GM21390 (cell line): ENCODE results near the gene AP5Z1.

Source experiments
- ATAC-seq: cut with Tn5 transposase; IDR thresholded peaks from one replicate; pipeline ENCODE4 v1.9.1; 2021; ENCODE audit not compliant: unreplicated experiment

Gene AP5Z1

DNA sequence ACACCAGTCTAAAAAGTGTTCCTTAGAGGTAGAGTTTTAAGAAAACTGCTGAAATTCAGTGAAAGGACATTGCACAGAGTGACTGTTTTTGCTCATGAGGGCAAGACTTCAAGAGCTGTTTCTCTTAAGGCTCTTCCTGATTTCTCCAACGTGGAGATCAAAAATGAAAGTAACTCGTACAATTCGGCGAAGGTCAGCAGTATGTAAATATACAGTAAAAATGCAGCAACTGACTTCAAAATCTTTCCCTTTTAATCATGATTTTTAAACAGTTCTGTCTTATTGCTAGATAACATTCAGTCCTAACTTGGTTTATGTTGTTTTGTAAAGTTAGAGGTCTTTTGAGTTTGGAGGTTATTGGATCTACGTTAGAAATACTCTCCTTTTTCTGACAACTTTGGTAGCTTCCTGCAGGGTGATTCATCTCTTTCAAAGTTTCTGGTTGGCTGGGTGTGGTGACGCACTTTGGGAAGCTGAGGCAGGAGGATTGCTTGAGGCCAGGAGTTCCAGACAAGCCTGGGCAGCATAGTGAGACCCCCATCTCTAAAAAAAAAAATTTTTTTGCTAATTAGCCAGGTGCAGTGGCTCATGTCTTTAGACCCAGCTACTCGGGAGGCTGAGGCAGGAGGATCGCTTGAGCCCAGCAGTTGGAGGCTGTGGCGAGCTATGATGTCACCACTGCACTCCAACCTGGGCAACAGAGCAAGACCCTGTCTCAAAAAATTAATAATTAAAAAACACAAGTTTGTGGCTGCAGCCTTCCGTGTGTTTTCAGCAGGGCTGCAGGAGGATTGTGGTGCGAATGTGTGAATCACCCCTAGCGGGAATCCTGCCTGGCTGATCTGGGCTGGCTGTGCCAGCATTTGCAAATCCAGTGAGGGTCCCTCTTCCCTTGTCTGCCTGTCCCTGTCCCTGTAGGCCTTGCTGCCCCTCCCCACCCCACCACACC is 29.2 kb upstream of the AP5Z1 start:
- ATAC-seq: no peak

DNA sequence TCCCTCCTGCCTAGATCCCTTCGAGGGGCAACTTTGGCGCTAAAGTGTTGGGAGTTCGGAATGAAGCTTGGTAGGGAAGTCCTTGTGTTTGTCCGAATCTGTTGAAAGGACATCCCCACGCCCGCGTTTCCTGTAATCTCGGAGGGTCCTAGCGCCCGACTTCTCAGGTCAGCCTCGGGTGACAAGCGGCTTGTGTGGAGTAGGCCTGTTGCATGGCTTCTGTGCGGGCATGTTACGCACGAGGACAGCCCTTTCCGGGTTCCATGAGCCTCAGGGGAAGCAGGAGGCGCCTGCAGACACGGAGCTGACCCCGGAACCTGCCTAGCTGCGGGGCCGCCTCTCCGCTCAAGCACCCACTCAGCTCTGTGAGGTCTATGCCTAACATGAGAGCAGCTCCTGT is 28.4 kb upstream of the AP5Z1 start:
- no peak for ATAC-seq

DNA sequence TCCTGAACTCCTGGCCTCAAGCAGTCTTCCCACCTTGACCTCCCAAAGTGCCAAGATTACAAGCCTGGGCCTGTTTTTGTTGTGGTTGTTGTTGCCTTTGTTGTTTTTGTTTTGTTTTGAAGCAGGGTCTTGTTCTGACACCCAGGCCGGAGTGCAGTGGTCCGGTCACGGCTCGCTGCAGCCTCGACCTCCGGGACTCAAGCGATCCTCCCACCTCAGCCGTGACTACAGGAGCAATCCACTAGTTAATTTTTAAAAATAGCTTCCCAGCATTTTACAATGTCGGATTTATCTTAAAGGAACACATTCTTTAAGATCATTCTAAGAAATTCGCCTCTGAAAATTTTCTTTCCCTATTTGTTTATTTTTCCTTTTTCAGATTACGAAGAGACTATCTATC is 27.7 kb upstream of the AP5Z1 start:
- ATAC-seq: no peak

DNA sequence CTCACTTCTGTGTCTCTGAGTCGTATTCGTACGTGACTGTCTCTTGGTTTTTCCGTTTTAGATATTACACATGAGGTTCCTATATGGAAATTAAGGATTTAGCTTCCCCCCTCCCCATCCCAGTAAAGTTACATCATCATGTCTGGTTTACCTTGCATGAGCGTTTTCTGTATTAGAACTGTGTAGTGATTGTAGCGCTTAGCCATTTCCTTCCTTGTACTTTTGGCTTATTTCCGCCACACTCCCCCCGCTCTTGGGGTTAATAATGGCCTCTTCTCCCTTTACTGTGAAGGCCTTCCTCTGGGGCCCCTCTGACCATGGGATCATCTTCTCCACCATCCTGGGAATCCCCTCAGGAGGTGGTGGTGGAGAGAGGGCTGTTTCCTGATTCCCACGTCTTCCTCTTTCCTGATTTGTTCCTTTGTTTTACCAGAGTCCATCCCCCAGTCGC is 27.2 kb upstream of the AP5Z1 start:
- no peak for ATAC-seq

DNA sequence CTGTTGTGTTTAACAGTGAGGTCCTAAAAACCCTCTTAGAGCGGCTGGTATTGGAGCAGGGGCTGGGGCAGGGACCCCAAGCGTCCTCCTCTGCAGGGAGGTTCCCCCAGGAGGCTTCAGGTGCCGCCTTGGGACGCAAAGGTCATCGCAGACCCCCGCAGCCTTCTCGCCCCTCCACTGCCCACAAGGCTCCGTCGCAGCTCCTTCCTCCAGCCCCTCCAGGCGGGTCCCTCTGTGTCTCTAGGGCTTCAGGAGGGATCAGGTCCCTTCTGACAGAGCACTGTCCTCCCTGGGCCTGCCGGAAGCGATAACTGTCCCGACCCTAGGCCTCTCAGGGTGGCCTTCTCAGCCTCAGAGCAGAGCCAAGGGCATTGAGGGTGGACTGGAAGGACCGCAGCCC is 26.1 kb upstream of the AP5Z1 start:
- ATAC-seq: no peak

DNA sequence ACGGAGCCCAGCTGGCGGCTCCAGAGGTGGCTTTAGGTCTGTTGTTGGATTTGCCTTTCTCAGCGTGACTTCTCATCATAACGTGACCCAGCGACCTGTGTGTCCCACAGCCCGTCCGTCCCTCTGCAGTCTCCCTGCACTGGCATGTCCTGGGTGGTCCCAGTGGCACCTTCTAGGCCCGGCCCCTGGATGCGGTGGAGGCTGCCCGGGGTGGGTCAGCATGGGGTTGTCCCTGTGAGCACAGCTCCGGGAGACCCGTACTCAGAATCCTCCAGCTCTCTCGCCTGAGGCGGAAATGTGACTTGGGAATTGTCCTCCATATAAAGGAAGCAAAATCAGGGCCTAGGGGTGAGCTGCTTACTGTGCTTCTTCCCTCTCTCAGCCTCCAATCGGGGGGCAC is 25.6 kb upstream of the AP5Z1 start:
- no peak for ATAC-seq

DNA sequence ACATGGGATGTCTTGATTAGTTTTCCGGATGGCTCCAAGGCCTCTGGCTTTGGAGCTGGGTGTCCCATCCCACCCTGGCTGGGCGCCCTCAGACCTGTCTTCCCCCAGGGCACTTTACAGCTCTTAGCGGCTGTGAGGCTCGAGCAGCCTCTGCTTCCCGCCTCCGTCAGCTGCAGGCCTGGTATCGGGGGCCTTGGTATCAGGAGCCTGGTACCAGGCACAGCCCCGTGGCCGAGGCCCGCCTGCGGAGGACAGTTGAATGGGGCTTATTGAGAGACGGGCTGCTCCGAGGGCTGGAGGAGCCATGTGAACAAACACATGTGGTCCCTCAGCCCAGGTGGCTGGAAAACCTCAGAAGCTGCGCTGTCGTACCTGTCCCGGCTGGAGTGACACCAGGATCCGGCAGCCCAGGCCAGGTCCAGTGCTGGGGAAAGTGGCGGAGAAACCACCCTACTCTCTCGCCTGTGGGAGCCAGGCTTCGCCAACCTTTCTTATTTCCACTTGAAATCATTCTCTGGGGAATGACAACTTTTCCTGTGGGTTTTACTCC is 23.9 kb upstream of the AP5Z1 start:
- no peak for ATAC-seq

DNA sequence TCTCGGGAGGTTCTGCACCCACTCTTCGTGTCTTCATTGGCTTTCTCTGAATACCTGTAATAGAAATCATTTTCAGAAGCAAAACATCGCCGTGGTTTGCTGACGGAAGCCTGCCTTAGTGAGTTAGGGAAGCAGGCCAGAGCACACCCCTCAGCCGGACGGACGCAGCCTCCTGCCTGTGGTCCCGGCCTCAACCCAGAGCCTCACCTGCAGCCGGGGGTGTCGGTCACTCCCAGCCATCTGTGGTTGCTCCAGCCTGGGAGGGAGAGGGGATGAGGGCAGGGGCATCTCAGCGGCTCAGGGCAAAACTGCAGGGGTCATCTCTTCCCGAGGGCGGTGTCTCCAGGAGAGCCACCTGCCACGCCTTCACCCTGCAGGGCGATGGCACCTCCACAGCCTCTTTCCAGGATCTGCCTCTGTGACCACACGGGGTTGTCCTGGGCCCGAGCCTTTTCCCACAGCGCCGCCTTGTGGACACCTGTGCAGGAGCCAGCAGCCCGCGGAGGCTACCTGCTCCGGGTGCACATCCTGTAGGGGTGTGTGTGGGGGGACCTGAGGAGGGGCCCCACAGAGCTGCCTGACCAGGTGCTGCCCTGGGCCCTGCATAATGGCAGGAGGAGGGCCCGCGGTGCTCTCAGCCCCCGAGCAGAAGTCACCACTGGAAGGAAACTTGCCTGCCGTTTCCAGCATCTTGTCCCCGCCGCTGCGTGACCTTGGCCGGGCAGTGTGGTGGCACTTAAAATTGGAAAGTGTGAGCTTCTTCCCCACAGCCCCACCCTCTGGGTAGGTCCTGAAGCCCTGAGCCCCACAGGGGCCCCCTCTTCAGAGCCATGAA is 21.6 kb upstream of the AP5Z1 start:
- ATAC-seq: peak; percentile 79

DNA sequence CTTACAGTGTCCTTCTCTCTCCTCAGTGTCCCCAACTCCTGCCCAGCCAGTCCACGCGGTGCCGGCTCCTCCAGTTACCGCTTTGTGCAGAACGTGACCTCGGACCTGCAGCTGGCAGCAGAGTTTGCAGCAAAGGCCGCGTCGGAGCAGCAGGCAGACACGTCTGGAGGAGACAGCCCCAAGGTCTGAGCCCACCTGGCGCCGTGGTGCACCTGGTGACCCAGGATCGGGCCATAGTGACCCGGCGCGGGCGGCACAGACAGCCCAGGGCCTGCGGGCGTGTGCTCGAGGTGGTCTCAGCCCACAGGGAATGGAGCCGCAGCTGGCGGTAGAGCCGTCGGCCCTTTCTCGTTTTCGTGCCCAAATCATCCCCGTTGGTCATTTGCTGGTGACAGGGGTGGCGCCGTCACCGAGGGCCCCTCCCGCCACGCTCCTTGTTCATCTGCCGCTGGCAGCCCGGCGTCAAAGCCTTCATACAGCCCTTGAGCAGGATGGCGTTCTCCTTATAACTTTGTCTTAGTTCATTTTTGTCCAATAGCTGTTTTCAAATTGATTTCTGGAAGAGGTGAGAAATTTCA is 20.9 kb upstream of the AP5Z1 start:
- ATAC-seq: no peak

DNA sequence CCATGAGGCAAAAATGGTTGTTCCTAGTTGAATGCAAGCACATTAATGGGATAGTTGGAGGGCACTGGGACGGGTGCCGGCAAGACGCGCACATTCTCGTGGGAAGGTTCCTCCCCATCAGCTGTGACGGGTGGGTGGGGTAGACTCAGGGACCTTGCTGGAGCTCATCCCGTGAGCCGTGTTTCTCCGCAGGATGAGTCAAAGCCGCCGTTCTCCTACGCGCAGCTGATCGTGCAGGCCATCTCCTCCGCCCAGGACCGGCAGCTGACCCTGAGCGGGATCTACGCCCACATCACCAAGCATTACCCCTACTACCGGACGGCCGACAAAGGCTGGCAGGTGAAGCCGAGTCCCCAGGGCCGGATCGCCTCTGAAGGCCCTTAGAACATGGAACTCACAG is 20.4 kb upstream of the AP5Z1 start:
- no peak for ATAC-seq

DNA sequence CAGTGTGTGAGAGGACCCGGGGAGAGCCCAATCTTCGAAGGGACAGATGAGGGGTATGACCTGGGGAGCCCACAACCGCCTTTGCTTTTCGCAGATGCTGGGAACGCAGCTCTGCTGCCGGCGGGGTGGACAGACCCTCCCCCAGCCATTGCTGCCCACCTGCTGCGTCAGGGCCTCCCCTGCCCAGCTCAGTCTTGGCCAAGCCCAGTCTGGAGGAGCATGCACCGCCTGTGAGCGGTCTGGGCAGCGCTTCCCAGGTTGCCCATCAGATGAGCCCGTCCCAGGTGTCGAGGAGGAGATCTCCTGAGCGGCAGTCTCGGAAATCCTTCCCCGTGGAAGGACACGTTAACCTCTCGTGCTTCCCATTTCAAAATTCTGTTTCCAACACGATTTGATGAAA is 17.3 kb upstream of the AP5Z1 start:
- no peak for ATAC-seq

DNA sequence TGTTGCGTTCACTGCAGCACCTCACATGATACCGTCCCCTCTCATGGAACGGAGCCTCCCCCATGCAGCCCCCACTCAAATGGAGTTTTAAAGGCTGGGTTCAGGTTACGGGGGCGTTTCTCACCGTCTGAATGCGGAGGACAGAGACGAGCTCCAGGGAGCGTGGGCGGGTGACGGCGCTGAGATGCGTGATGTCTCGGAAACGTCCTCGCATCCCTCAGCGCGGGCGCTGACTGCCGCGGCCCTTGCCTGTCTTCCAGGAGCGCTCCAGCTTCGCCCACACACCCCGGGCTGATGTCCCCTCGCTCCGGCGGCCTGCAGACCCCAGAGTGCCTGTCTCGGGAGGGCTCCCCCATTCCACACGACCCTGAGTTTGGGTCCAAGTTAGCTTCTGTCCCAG is 16.6 kb upstream of the AP5Z1 start:
- ATAC-seq: no peak

DNA sequence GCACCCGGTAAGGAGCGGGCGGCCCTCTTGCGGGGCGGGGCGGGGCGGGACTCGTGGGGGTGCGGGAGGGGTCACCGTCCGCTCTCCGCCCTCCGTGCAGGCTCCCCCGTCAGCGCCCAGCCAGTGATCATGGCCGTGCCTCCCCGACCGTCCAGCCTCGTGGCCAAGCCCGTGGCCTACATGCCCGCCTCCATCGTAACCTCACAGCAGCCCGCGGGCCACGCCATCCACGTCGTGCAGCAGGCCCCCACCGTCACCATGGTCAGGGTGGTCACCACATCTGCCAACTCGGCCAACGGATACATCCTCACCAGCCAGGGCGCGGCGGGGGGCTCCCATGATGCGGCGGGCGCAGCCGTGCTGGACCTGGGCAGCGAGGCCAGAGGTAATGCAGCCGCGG is 16.2 kb upstream of the AP5Z1 start:
- no peak for ATAC-seq

DNA sequence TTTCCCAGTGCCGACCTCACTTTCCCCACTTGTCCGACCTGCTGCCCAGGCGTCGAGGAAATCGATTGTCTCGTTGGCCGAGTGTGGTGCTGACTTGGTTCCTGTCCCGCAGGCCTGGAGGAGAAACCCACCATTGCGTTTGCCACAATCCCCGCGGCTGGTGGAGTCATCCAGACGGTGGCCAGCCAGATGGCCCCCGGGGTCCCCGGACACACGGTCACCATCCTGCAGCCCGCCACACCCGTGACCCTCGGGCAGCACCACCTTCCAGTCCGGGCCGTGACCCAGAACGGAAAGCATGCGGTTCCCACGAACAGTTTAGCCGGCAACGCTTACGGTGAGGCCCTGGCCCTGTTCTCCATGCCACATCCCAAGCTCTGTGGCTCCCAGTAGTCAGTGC is 14.5 kb upstream of the AP5Z1 start:
- ATAC-seq: no peak

DNA sequence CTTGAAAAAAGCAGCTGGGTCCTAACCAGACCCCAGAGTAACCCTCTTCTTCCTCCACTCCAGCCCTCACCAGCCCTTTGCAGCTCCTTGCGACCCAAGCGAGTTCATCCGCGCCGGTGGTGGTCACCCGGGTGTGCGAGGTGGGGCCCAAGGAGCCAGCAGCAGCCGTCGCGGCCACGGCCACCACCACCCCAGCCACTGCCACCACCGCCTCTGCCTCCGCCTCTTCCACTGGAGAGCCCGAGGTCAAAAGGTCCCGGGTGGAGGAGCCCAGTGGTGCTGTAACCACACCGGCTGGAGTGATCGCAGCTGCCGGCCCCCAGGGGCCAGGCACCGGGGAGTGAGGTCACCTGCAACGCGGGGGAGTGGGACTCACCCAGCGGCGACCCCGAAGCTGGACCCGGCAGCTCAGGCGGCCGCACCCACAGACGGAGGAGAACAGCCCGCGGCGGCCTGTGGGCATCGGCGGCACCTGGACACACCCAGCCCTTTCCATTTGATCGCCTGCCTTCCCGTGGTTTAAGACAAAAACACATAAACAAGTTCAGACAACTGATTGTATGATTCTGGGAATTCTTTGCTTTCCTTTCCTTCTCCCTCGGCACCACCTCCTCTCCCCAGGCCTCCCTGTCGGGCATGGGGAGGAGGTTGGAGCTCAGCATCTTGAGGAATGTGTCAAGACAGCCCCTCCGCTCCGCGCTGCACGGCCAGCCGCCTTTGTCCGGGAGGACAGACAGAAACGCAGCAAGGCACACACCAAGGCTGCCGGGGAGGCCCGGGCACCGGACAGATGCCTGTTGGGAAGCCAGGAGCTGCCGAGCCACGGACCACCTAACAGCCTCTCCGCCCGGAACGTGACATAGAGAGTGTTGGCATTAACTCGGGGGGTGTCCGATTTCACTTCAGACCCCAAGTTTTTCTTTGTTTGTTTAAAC is 13.0 kb upstream of the AP5Z1 start:
- no peak for ATAC-seq

DNA sequence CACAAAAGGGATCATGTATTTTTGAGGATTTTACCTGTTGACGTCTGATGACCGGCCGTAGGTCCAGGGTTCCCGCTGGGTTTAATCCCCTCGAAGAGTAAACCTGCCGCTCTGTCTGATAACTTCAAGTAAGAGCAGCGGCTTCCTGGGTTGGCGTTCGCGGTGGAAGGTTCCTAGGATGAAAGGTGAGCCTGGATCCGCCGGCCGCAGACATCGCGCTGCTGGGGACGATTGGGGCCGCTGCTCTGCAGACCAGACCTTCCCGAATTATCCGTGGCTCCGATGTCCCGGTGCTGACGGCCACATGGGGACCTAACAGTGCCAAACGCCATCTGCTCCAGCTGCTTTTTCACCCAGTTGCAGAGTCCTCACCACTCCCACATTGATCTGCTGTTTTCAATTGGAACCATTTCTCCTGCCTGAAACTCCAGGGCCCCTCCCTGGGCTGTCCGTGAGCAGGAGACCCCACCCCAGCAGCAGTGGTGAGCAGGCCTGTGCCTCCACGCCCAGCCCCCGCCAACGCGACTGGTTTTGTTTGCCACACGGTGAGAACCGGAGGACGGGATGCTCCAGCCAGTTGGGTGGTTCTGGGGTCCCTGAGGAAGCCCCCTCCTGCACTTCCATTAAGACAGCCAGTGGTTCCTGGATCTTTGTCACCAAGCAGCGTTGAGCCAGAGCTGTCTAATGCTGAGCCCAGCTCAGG is 12.2 kb upstream of the AP5Z1 start:
- ATAC-seq: no peak

DNA sequence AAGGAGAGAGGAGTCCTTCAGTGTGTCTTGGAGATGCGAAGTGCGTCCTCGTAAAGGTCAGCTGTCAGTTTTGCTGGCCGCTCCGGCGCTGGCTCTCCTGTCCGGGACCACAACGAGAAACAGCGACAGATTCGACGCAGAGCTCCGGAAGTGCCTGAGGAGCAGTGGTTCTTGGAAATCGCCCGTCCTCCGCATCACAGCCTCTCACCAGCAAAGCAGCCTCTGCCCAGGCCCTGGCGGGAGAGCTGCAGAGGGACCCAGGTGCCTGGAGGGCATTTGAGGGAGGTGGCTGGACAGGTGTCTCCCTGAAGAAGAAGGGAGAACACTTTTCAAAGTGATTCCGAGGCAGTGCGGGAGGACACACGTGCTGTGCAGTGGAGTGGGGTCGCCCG is 11.6 kb upstream of the AP5Z1 start:
- no peak for ATAC-seq

DNA sequence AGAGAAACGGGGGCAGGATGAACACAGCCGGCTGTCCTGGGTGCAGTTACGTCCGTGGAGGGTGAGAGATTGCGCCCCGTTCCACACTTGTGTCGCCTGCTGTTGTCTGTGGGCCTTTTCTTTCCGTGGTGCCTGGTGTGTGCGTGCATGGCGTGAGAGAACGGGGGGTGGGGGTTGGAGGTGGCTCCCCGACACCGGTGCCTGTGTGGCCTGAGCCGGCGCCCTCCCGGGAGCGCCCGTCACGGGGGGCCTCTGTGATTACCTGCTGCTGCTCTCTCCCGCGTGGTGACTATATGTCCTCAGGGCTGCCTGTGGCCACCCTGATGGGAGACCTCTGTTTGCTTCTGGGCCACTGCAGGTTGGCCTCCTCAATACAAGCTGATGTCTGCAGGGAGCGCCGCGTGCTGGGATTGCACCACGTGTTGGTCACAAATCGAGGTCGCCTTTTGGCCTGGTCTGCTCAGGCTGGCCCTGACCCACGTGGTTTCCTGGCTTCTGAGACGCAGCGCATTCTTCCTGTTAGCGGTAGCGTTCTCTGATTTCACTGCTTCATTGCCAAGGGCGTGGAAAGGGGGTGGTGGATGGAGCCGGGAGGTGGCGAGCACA is 10.9 kb upstream of the AP5Z1 start:
- ATAC-seq: no peak

DNA sequence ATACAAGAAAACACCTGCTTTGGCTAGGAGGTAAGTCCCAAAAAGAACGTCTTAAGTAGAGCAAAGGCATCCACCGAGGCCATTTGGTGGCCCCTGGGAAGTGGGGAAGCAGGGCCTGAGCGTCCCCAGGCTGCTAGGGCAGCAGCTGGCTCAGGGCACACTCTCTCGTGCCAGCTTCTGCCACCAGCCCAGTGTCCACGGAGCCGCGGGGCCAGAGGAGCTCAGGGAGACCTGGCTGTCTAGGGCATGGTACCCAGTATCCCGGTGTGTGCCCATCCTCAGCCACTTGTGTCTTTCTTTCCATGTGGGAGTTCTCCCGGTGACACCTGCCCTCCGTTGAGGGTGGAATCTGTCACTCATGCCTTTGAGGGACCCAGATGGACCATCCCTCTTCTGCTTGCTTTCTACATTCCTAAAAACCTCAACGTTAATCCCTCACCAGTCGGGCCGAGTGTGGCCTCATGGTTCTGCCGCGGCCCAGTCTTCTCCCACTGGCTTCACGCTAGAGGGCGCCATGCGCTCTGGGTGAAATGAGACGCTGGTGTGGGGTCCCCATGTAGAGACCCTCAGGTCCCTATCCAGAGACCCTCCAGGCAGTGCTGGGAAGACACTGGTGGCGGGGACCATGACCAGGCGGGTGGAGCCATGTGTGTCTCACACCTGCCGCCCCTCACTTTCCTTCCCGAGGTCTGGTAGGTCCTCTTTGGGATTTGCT is 9.5 kb upstream of the AP5Z1 start:
- no peak for ATAC-seq
